ENCODE measurements around the gene MROH2A. TPM values are rescaled to one million over a fixed set of nuclear protein-coding genes. Genes with fewer than 3 reads are reported as not detected.

Gene MROH2A
- total RNA-seq, 1 donor from 2014 or later: not detected

DNA sequence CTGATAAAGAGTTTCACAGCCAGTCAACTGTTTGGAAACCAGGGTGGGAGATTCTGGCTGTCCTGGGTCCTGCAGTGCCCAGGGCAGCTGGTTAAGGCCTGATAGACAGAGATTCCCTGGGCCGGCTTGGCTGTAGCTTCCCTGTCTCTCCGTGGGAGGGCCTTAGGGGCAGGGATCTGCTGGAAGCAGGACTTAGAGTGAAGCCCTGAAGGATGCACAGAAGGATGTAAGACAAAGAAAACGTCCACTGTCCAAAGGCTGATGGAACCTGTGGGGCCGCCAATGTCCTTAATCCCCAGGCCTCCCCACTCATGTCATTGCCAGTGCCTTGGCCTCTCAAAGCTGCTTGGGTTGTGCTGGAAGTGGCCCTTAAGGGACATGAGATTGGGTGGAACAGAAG, 33.0 kb downstream of the MROH2A start:
- DNase-seq: no peak
- H3K36me3 ChIP-seq: no peaks in the 10 kb centered on the region
- intact Hi-C loops (cut with micrococcal nuclease): no loop called here

GRCh38 chr2:233811732-233812131, 33.6 kb downstream of the MROH2A start:
- peaks cover 51% of the 10 kb centered on the region for H3K27me3 ChIP-seq (ENCODE audit: low read depth)
- peaks cover 11% of the 10 kb centered on the region for H3K9me3 ChIP-seq (replicated peaks)
- no peaks in the 10 kb centered on the region for H3K4me1 ChIP-seq
- TF ChIP-seq, protein P1, sequence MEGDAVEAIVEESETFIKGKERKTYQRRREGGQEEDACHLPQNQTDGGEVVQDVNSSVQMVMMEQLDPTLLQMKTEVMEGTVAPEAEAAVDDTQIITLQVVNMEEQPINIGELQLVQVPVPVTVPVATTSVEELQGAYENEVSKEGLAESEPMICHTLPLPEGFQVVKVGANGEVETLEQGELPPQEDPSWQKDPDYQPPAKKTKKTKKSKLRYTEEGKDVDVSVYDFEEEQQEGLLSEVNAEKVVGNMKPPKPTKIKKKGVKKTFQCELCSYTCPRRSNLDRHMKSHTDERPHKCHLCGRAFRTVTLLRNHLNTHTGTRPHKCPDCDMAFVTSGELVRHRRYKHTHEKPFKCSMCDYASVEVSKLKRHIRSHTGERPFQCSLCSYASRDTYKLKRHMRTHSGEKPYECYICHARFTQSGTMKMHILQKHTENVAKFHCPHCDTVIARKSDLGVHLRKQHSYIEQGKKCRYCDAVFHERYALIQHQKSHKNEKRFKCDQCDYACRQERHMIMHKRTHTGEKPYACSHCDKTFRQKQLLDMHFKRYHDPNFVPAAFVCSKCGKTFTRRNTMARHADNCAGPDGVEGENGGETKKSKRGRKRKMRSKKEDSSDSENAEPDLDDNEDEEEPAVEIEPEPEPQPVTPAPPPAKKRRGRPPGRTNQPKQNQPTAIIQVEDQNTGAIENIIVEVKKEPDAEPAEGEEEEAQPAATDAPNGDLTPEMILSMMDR (IDR thresholded peaks at IDR 0.05; ENCODE audit: borderline replicate concordance): no peak
- H3K36me3 ChIP-seq: no peaks in the 10 kb centered on the region
- intact Hi-C loops (cut with micrococcal nuclease): no loop called here
- H3K27ac ChIP-seq (replicated peaks): no peak overlapping the region
- H3K4me3 ChIP-seq: no peak overlapping the region
- no peak for DNase-seq

More for the DNA sequence above, 33.0 kb downstream of the MROH2A start:
- H3K27ac ChIP-seq (replicated peaks): no peak overlapping the region
- H3K4me1 ChIP-seq: no peaks in the 10 kb centered on the region
- H3K9me3 ChIP-seq (replicated peaks): peaks cover 6% of the 10 kb centered on the region
- H3K4me3 ChIP-seq: no peak overlapping the region
- peaks cover 51% of the 10 kb centered on the region for H3K27me3 ChIP-seq (ENCODE audit: low read depth)
- TF ChIP-seq, protein P1 (IDR thresholded peaks at IDR 0.05; ENCODE audit: borderline replicate concordance): no peak

DNA sequence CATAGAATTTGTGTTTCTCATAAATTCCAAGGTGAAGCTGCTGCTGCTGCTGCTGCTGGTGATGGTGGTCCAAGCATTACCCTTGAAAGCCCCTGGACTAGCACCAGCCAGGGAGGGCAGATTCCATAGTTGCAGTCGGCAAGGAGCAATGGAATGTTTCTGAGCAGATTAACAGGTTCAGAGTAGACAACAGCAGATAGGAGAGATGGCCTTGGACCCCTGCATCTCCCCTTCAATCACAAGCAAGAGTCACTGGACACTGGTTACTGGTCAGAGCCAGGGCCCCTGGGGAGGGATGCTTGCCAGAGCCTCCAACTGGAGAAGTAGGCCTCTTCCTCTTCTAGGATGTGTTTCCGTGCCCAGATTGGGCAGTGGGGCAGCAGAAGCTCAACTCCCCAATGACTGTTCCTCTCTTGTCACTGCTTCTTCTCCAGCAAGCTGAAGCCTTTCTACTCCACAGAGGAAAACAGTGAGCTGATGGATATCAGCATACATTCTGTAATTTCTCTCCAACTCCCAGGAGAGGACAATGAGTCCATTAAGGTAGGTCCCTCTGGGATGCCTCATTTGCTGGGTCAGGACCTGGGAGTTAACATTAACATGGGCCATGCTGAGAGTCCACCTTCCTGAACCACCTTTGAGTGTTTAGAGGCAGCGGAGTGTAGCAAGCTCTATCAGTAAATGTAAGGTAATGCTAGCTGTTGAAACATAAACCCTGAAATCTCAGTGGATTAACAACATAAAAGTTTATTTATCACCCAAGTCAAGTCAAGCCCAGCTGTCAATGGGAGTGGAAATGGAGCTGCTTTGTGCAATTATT, 35.3 kb downstream of the MROH2A start:
- TF ChIP-seq, protein P1 (IDR thresholded peaks at IDR 0.05; ENCODE audit: borderline replicate concordance): no peak
- Histone ChIP-seq H3K4me3 (no peak overlapping the region), H3K4me1 (no peaks in the 10 kb centered on the region), H3K9me3 (replicated peaks) (peaks cover 11% of the 10 kb centered on the region), H3K27me3 (ENCODE audit: low read depth) (peaks cover 41% of the 10 kb centered on the region), H3K36me3 (no peaks in the 10 kb centered on the region), H3K27ac (replicated peaks) (no peak overlapping the region)
- intact Hi-C loops (cut with micrococcal nuclease): no loop called here
- no peak for DNase-seq

- no peaks in the 10 kb centered on the region for H3K36me3 ChIP-seq
- no peaks in the 10 kb centered on the region for H3K4me1 ChIP-seq
- H3K27ac ChIP-seq (replicated peaks): no peak overlapping the region
- intact Hi-C loops (cut with micrococcal nuclease): no loop called here
- peaks cover 11% of the 10 kb centered on the region for H3K9me3 ChIP-seq (replicated peaks)
- no peak overlapping the region for H3K4me3 ChIP-seq
- H3K27me3 ChIP-seq (ENCODE audit: low read depth): peaks cover 40% of the 10 kb centered on the region
- DNase-seq: no peak
- TF ChIP-seq, protein P1 (IDR thresholded peaks at IDR 0.05; ENCODE audit: borderline replicate concordance): no peak
Measured at GRCh38 chr2:233814056-233814835, 36.1 kb downstream of the MROH2A start.

DNA sequence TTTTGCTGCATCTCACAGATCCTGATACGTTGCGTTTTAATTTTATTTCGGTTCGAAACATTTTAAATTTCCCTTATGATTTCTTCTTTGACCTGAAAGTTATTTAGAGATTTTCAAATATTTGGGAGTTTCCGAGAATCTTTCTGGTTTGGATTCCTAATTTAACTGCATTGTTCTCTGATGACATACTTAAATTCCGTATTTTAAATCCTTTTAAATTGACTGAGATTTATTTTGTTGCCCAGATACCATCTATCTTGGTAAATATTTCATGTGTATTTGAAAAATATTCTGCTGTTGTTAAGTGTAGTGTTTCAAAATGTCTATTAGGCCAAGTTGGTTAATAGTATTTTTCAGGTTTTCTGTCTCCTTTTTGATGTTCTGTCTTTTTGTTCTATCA, 37.7 kb downstream of the MROH2A start:
- Histone ChIP-seq H3K4me3 (no peak overlapping the region), H3K36me3 (no peaks in the 10 kb centered on the region), H3K9me3 (replicated peaks) (peaks cover 11% of the 10 kb centered on the region), H3K4me1 (no peaks in the 10 kb centered on the region), H3K27ac (replicated peaks) (no peak overlapping the region), H3K27me3 (ENCODE audit: low read depth) (peaks cover 31% of the 10 kb centered on the region)
- TF ChIP-seq, protein P1 (IDR thresholded peaks at IDR 0.05; ENCODE audit: borderline replicate concordance): no peak
- intact Hi-C loops (cut with micrococcal nuclease): no loop called here
- DNase-seq: no peak

Data from left ventricle myocardium inferior (tissue), 1 donor.